HG02981 (cell line): ENCODE measurements around the gene FCAMR.
"Not testable (repeated sequence)": the region's sequence is repeated elsewhere in the genome, so short reads cannot be mapped to it uniquely, and the experiment has no call there.

Experiments used
- ATAC-seq: cut with Tn5 transposase; IDR thresholded peaks from one replicate; pipeline ENCODE4 v1.9.1; 2021; ENCODE audit warnings: mild to moderate bottlenecking, moderate library complexity; ENCODE audit not compliant: unreplicated experiment

FCAMR gene

DNA sequence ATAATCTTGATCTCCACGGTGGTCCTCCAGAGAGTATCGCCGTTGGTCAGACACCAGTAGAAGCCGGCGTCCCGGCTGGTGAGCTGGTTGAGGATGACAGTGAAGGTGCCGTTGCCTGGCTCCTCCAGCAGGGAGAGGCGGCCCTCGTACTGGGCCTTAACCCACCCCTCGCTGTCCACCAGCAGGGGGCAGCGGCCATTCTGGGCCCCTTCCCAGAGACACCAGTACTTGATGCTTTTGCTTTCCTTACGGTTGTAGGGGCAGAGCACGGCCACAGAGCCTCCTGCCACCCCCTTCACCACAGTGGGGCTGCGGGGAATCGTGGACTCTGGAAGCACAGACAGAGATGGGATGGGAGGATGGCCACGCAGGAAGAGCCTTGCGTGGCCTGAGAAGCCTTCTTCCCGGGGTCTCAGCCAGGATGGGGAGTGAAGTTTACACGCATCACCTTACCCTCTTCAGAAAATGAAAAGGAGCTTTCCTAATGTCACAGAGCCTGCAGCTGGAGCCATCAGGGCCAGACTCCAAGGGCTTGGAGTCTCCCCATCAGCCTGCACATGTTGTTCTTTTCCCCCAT, 34.7 kb downstream of the FCAMR start:
- ATAC-seq, result no peak

DNA sequence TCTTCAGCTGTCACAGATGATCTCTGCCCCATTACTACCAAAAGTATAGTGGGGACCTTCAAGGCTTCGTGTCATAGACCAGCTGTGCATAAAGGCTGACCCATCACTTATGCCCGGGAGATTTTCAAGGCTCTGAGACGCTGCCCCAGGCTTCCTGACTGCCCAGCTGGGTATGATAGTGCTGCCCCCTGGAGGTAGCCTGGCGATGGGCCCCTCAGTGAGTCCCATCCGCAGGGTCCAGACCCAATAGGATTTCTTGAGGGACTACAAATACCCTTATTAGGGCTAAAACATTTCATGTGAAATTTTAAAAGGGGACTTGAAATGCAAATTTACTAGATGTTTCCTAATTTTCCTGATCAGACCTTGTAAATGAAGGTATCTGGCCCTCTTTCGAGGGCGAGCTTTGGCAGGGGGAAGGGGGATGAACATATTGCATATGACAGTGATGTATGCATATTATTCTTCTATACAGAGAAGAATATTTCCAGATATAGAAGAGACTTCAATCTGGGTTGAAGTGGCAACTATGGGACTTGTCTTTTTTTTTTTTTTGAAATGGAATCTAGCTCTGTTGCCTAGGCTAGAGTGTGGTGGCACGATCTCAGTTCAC, 36.8 kb downstream of the FCAMR start:
- no peak for ATAC-seq

DNA sequence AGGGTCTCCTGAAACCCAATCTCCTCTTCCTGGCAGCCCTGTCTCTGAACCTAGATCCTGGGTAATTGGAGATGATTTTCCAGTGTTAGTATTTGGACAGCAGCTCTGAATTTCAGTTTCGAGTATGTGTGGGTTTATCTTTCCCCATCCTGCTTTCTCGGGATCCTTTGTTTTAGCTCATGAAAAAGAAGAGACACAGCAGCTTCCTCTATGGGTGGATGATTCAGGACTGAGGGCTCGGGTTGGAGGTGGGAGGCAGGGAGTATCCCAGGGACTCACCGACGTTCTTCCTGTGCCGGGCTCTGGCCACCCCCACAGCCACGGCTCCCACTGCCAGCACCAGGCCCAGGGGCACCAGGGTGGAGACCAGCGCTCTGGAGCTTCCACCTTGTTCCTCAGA, 38.1 kb downstream of the FCAMR start:
- no peak for ATAC-seq

DNA sequence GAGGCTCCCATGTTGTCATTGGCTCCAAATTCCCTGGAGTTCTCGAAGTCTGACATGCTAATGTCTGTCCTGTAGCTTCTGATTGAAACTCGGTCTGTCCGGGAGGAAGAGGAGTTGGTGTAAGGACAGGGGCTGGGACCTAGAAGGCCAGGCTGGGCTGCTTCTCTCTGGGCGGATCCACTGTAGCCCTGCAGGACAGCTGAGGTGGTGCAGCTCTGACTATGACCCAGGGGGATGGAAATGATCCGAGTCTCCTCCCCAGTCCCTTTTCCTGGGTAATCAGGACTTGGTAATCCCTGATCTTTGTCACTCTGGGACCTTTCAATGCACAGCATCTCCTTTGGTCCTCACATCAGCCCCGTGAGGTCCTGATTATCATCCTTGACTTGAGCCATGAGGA, 38.6 kb downstream of the FCAMR start:
- no peak for ATAC-seq

DNA sequence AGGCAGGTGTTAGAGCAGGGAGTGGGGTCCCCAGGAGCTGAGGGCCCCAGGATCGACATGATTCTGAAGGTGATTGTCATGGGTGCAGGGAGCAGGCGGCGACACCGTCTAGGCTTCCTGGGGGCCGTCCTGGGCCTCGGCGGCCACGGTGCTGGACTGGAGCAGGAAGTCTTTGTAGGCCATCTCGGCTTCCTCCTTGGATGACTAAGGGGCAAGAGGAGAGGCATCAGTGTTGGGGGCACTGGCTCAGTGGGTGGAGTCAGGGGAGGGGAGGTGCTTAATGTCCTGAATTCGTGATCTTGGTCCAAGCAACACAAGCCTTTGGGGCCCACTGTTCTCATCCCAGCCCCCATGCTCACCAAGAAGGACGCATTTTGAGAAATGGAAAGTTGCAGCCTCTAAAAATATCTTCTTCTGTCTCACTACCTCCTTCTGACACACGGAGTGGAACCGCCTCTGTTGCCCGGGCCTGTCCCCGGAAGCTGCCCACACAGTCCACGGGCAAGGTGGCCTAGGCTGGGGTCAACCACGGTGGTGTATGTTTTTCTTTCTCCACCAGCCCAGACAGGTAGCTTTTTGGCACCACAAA, 40.0 kb downstream of the FCAMR start:
- peak; percentile 72 for ATAC-seq

DNA sequence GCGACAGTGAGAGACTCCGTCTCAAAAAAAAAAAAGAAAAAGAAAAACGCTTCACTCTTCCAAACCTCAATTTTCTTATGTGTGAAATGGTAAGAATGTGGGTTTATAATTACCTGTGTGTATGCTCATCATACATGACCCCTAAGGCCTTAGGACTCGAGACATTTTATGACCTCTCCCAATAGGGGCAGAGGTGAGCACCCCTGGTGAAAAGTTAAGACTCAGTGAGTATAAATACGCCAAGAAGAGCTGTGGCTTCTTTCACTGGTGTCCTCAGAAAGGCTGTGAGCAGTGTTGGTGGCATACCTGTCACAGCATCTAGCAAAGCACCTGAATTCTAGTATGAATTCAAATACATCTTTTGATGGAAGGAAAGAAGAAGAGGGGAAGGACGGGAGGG, 40.7 kb downstream of the FCAMR start:
- no peak for ATAC-seq

DNA sequence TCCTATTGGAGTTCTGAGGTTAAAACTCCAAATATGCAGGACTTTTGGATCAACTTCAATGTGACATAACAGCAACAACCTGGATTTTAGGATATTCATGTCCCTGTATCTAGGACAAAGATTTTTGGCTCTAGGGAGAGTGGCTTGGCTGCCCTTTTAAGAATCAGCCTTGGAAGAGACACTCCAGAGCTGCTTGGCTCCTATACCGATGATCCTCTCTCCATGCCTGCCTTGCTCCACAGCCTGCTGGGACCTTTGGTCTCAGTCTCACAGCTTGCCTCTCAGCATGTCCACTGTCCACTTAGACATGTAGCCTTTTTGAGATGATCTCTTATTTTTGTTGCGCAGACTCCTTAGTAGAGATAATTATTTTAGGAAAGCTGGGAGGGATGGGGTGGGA, 44.0 kb downstream of the FCAMR start:
- ATAC-seq, result no peak

DNA sequence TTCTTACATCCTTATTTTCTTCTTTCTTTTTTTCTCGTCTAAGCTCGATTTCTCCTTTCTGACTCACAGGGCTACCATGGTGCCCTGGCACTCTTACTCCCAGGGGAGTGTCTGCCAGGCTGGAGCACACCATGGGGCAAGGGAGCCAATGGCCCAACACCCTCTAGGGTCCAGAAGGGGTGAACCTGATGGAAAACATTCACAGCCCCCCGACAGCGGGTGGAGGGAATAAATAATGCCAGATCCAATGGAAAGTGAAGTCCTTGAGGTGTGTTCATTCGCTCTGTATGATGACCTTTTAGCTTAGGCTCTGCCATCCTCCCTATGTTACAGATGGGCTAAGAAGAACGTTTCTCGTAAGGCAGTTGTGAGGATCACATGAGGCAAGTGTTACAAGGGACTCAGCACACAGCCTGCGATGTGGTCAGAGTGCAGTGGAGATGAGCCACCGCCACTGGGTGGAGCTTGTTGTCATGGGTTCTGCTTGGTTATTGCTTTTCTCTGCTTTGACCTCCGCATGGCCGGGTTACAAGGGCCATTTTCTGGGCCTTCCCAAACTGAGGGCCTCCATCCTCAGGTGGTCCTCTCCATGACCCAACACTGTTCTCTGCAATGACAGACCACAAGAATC, 45.0 kb downstream of the FCAMR start:
- peak; percentile 66 for ATAC-seq

DNA sequence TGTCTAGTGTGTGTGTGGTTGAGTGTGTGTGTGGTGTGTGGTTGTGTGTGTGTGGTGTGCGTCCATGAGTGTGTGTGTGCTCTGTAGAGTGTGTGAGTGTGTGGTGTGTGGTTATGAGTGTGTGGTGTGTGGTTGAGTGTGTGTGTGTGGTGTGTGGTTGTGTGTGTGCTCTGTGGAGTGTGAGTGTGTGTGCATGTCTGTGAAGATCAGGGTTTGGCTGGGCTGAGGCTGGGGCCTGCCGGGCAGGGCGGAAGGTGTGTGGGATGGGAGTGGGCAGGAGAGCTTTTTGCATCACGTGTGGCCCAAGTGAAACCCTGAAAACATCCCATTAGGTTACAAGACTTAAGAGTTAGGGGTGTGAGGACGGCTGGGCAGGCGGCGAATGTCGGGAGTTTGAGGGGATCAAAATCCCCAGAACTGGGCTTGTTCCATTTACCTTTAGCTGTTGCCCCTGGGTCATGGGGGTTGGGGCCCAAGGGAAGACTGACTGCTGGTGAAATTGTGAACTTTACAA, 45.6 kb downstream of the FCAMR start:
- peak; percentile 16 for ATAC-seq

DNA sequence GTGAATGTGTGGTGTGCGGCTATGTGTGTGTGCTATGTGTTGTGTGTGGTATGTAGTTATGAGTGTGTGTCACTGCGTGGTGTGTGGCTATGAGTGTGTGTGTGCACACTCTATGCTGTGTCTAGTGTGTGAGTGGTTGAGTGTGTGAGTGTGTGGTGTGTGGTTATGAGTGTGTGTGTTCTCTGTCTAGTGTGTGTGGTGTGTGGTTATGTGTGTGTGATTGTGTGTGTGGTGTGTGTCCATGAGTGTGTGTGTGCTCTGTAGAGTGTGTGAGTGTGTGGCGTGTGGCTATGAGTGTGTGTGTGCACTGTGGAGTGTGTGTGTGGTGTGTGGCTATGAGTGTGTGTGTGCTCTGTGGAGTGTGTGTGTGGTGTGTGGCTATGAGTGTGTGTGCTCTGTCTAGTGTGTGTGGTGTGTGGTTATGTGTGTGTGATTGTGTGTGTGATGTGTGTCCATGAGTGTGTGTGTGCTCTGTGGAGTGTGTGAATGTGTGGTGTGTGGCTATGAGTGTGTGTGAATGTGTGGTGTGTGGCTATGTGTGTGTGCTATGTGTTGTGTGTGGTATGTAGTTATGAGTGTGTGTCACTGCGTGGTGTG, 46.2 kb downstream of the FCAMR start:
- ATAC-seq, result not testable (repeated sequence)

DNA sequence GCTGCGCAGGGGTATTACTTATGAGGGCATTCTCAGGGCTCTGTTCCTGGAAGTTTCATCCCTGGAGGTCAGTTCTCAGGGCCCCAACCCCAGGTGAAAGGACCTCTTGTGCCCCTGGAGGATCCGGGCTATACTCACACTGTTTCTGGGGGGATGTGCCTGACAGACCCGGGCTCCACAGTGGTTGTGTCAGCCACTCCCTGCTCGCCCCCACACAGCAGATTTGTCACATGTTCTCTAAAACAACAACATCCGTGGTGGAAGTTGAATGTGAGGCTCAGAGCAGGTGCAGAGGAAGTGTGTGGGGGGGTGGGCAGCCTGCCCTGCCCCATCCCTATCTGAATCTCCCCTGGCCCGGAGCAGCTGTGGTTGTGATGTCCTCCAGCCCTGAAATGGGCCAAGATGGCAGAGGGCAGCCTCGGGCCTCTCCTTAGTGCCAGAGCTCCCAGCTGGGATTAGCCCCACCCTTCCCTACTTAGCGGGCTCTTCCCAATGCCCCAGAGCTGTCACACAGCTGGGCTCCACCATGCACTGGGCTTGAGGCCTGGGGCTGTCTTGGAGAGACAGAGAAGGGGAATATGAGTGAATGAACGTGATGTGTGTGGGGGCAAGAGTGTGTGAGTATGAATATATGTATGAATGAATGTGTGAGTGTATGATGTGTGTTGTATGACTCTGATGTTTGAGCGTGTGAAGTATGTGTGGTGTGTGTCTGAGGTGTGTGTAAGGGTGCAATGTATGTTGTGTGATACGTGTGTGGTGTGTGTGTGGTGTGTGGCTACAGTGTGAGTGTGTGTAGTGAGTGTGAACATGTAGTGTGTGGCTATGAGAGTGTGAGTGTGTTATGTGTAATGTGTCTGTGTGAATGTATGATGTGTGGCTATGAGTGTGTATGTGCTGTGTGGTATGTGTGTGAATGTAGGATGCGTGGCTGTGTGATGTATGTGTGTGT, 47.0 kb downstream of the FCAMR start:
- peak; percentile 46 for ATAC-seq

DNA sequence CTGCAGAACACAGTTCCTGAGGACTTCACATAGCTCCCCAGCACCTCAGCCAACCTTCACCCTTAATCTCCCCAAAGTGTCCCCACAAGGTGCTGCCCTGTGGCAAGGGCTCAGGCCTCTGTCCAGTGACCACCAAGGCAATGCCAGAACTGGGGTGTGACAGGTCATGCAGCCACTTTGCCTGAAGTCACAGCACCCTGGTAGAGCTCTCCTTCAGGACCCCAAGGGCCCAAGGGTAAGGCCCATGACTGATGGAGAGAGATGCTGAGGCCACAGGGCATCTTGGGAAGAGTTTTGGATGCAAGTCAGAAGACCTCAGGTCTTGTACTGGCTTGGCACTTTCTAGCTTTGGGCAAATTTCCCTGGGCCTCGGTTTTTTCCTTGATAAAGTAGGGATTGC, 47.7 kb downstream of the FCAMR start:
- ATAC-seq, result no peak

DNA sequence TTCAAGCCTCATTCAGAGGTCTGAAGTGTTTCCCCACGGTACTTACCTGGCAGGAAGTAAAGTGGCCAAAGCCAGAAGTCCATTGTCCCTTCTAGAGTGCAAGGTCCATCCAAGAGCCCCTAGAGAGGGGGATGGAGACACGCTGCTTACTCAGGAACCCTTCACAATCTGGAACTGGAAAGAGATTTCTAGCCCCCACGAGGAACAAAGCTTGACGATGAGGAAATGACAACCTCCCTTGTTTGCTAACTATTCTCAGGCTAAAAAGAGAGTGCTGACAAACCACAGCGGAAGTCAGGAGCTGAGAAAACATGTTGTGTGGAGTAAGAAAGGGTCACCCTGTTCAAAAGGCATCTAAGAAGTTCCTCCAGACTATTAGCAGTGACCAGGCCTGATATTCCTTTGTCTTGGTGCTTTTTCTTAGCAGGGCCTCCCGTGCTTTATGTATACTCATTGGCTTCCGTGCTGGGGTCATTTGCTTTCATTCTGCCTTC, 48.4 kb downstream of the FCAMR start, which contains the start of gene FCMR:
Gene FCMR, minus strand, starts transcription at position 170 of the 494 bp plus-strand sequence. Its CDS starts 87 bp downstream, at position 83.
- no peak for ATAC-seq

DNA sequence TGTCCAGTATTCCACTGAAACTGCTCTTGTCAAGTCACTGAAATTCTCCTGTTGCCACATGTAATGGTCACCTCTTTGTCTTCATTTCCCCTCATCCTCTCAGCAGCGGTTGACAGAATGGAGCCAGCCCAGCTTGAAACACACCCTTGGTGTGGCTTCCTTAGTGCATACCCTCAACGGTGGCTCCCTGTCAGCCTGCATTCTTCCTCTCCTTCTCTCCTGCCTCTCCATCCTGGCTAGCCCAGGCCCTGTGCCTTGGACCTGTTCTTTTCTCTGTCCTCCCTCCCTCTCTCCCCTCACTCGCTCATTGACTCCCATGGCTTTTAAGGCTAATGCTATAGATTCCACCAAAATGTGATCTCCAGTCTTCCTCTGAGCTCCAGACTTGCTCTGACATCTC, 52.2 kb downstream of the FCAMR start:
- no peak for ATAC-seq

DNA sequence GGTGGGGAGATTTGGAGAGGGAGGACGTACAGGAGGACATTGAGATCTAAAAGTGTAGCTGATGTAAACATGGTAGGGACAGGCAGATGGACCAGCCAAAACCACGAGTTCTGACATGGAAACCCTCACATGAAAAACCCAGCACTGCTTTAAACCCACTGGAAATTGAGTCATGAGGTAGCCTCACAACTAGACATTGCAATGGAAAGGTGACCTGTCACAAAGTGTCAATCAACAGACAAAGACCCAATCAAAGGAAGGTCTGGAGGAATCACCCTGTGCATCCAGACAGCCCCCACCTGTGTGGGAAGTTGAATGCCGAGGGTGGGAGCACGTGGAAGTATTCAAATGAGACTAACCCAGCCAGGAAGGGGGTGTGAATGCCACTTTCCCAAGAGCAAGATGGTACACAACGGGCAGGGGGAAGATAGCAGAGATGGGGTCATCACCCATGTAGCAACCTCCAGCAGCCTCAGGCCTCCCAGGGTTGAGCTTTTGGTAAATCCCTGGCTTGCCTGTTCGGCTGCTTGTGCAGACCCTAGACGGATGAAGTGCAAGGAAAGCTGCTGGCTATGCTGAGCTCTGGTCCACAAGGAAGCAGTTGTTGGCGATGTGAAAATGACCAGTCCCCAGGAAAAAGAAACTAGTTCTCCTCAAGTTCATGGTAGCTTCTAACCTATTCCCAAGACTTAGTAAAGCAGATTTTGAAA, 54.1 kb downstream of the FCAMR start:
- no peak for ATAC-seq

DNA sequence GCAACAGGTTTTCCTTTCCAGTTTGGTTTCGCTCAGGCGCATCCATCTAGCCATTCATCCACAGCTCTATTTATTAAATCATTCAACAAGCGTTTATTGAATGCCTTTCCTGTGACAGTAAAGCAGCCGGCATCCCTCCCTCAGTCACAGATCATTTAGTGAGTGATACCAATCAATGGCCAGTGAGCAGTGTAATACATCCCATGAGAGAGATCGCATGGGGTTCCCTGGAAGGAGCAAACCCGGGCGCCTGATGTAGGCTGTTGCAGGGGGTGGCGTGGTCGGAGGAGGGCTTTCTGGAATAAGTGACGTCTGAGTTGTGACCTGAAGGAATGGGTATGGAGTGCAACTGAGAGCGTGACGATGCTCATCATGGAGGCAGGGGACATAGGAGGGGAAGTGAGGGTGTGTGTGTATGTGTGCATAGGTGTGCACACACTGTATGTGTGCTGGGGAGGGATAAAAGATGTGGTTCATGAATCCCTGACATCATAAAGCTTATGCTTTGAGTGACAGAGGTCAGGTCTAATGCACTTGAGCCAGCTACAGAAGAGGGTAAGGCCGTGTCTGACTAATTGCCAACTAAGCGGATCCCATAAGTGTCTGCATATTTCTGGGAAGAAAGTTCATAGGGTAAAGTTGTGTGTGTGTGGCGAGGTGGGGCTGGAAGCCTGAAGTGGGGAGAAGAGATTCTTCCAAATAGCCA, 55.1 kb downstream of the FCAMR start:
- no peak for ATAC-seq

DNA sequence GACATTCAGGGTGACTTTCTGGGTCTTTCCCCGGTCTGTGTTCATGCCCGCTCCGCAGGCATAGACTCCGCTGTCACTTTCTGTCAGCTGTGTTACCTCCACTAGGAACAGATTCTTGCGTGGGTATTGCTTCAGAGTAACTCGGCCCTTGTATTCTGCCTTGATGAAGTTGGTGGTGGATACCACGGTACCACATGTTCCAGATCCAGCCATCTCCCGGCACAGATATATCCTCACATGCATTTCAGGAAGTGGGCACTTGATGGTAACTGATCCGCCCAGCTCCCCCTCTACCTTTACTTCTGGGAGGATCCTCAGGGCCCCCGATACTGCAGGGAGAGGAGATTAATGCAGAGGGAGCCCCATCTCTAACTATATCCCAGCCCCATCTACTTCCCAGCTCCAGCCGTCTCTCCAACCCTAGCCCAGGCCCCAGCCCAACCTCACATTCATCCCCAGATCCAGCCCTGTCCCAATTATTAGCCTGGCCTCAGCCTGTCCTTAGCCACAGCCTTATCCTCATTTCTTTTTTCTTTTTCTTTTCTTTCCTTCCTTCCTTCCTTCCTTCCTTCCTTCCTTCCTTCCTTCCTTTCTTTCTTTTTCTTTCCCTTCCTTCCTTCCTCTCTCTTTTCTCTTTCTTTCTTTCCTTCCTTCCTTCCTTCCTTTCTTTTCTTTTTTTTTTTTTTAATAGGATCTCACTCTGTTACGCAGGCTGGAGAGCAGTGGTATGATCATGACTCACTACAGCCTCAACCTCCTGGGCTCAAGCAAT, 56.3 kb downstream of the FCAMR start:
- ATAC-seq, result no peak

DNA sequence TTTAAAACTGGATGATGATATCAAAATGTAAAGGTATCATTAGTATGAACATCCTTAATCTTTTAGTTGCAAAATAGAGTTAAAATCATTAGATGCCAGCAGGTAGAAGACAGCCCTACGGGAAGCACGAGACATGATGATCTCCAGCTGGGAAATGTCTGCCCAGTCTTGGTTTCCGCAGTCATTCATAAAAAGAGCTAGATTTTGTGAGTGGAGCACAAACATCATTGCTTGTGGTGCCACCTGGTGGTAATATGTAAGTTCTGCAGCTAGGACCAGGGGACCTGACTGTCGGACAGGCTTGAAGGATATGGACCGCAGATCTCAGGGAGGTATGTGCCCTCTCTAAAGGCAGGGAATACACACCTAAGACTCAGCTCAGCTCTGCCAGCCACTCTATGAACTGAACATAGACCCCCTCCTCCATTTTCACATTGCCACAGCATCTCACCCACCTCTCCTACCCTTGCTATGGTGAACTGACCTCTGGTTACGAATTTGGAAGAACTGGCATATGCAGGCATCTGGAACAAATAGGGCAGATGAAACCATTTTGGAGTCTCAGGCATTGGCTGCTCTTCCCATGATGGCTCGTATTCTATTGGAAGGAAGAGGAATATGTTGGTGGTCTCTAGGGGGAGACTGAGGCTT, 57.7 kb downstream of the FCAMR start:
- no peak for ATAC-seq
